GM12878 (cell line): Measurements from ENCODE around the gene ECT2. TPM values are rescaled to one million over a fixed set of nuclear protein-coding genes. Genes with fewer than 3 reads are reported as not detected.
A peak's percentile ranks its signal among the peaks of the same experiment; 100 is the strongest.

Experiments
- ATAC-seq: fragments of 200-7000 bp; cut with Tn5 transposase; 3 replicates; pipeline ENCODE4 v1.9.1; 2020; ENCODE audit warnings: mild to moderate bottlenecking, moderate library complexity
- BruUV-seq: library from RNA; stranded (reverse); fragments of 400-500 nt; replicated peaks from 2 replicates; lab custom pipeline; 2021; lab: Mats Ljungman, UMichigan
- CTCF ChIA-PET: fragments of 300-600 bp; sonication (Branson Sonifier 250); formaldehyde crosslinking; extraction: SDS; loops from one replicate; lab custom pipeline; 2021; ENCODE audit warnings: inconsistent platforms; lab: Yijun Ruan, JAX
- POLR2A ChIA-PET: fragments of 350-600 bp; formaldehyde crosslinking; extraction: SDS; loops from one replicate; lab custom pipeline; 2021; ENCODE audit warnings: inconsistent platforms; lab: Charles Lee
- RAD21 ChIA-PET: fragments of 300-600 bp; sonication (Branson Sonifier 250); formaldehyde crosslinking; loops from one replicate; lab custom pipeline; 2023; ENCODE audit warnings: antibody characterized with exemption; ENCODE audit not compliant: unreplicated experiment; lab: Charles Lee
- SMC1A ChIA-PET: fragments of 300-600 bp; sonication (Branson Sonifier 250); formaldehyde crosslinking; loops from one replicate; lab custom pipeline; 2023; ENCODE audit not compliant: unreplicated experiment, uncharacterized antibody; lab: Charles Lee
- DNase-seq: peaks from one replicate; pipeline ENCODE4 v3.0.0-alpha.2; 2011; ENCODE audit warnings: low read depth, low spot score
- FAIRE-seq: peaks from 3 replicates; lab custom pipeline; 2011; peaks lifted over from hg19 to GRCh38; lab: Jason Lieb, UNC
- H2AFZ ChIP-seq: 2 replicates; pipeline ENCODE4 v1.6.0; 2011; ENCODE audit warnings: low read depth, low read length, control low read depth; ENCODE audit not compliant: control insufficient read depth
- H3K27ac ChIP-seq: 2 replicates; pipeline ENCODE4 v1.5.1; 2011; ENCODE audit warnings: control low read depth; ENCODE audit not compliant: control insufficient read depth, insufficient read depth
- H3K27me3 ChIP-seq, 2 experiments: replicated peaks in 1 of 2; 2 replicates each; pipeline versions ENCODE4 v1.6.0 to v1.6.1; 2011; ENCODE audit warnings: low read length in 1 of 2; ENCODE audit not compliant: control insufficient read depth in 2 of 2, insufficient read depth in 2 of 2
- H3K36me3 ChIP-seq, 2 experiments: 2 replicates each; pipeline ENCODE4 v1.5.1; 2011; ENCODE audit warnings: low read length in 1 of 2; ENCODE audit not compliant: control insufficient read depth in 2 of 2, insufficient read depth in 2 of 2
- H3K4me1 ChIP-seq: 2 replicates; pipeline ENCODE4 v1.6.1; 2011; ENCODE audit warnings: mild to moderate bottlenecking, low read length, moderate library complexity, mixed read lengths; ENCODE audit not compliant: control insufficient read depth, insufficient read depth
- H3K4me2 ChIP-seq: 2 replicates; pipeline ENCODE4 v1.6.0; 2011; ENCODE audit warnings: control low read depth; ENCODE audit not compliant: control insufficient read depth, insufficient read depth
- H3K4me3 ChIP-seq: fragments of 200-600 bp; sonication (generic); 2 replicates; pipeline ENCODE4 v1.5.1; 2016
- H3K79me2 ChIP-seq: 2 replicates; pipeline ENCODE4 v1.6.0; 2011; ENCODE audit warnings: low read length; ENCODE audit not compliant: control insufficient read depth, insufficient read depth
- H3K9ac ChIP-seq: 2 replicates; pipeline ENCODE4 v1.8.0; 2011; ENCODE audit warnings: low read length, control low read depth, mixed read lengths; ENCODE audit not compliant: control insufficient read depth, insufficient read depth
- H3K9me3 ChIP-seq: replicated peaks from 3 replicates; pipeline ENCODE4 v1.5.1; 2011; ENCODE audit warnings: mild to moderate bottlenecking, low read length; ENCODE audit not compliant: control insufficient read depth, insufficient read depth
- H4K20me1 ChIP-seq: 2 replicates; pipeline ENCODE4 v1.6.0; 2011; ENCODE audit not compliant: control insufficient read depth, insufficient read depth
- CEBPB ChIP-seq, 2 experiments: fragments of 150-350 bp in 1 of 2; IDR thresholded peaks; 2 replicates each; pipeline ENCODE4 v1.6.1; 2012 to 2014; ENCODE audit warnings: low read depth in 2 of 2, low read length in 2 of 2, borderline replicate concordance in 1 of 2, inconsistent platforms in 1 of 2
- NFYB ChIP-seq: IDR thresholded peaks from 2 replicates; pipeline ENCODE4 v1.6.1; 2011; ENCODE audit warnings: low read depth, mild to moderate bottlenecking, low read length, improper control_type of control experiment, moderate library complexity; ENCODE audit not compliant: insufficient read depth
- ZBTB4 ChIP-seq: fragments of 450-650 bp; formaldehyde crosslinking; IDR thresholded peaks from 2 replicates; pipeline ENCODE4 v1.4.0; 2022; ENCODE audit warnings: mild to moderate bottlenecking, moderate library complexity
- ZSCAN29 ChIP-seq: fragments of 450-650 bp; IDR thresholded peaks from 2 replicates; pipeline ENCODE4 v1.6.1; 2017; ENCODE audit warnings: mild to moderate bottlenecking, moderate library complexity
- WGBS: methylation state at CpG from one replicate; pipeline ENCODE4 v1.1.6; 2016; ENCODE audit warnings: low lambda C conversion rate; ENCODE audit not compliant: insufficient replicate concordance, insufficient coverage; ENCODE audit errors: missing lambda C conversion rate; 5-methylcytosine and 5-hydroxymethylcytosine counted together
- in situ Hi-C: fragments of 300-500 bp; cut with MboI; formaldehyde crosslinking; loops from 9 replicates; pipeline ENCODE4 v1.14.3; 2018; ENCODE audit warnings: mixed read lengths
- intact Hi-C: fragments of 100-400 bp; cut with micrococcal nuclease; formaldehyde crosslinking; loops from one replicate; pipeline ENCODE4 v1.14.2; 2022; ENCODE audit not compliant: unreplicated experiment
- polyA plus RNA-seq, 11 experiments: library from polyadenylated mRNA; depleted of rRNA in 4 of 11; unstranded in 6 of 11; stranded (reverse) in 5 of 11; fragments of >200 nt; fragmentation: Nextera tagmentation in 4 of 11; fragmentation: Illumina TruSeq in 1 of 11; extraction: Ambion mirVana in 4 of 11; extraction: Trizol in 1 of 11; gene quantifications; 1 replicate in 1 of 11; 2 replicates in 10 of 11; pipeline versions ENCODE4 v1.2.1 to v1.2.3, GENCODE V29; 2011 to 2016; ENCODE audit warnings: inconsistent platforms in 2 of 11, missing spikeins in 2 of 11, low read depth in 1 of 11
- total RNA-seq, 4 experiments: library from RNA; depleted of rRNA in 3 of 4; stranded (reverse); fragments of >200 nt in 3 of 4; fragmentation: Illumina TruSeq in 1 of 4; extraction: Trizol in 1 of 4; gene quantifications; 2 replicates each; pipeline versions ENCODE4 v1.2.1 to v1.2.3, GENCODE V29; 2013 to 2021
- TF ChIP-seq, protein P1 (sequence below): fragments of 450-650 bp; formaldehyde crosslinking; IDR thresholded peaks from 2 replicates; pipeline ENCODE4 v1.5.0; 2022; ENCODE audit warnings: mild to moderate bottlenecking, missing genetic modification characterization

Gene ECT2
- total and polyA plus RNA-seq, 10 of the 15 experiments (the other 5 are each of a cell fraction or from before 2014, with no cell fraction given): 21.5 to 47.8 (median 38.2) TPM

DNA sequence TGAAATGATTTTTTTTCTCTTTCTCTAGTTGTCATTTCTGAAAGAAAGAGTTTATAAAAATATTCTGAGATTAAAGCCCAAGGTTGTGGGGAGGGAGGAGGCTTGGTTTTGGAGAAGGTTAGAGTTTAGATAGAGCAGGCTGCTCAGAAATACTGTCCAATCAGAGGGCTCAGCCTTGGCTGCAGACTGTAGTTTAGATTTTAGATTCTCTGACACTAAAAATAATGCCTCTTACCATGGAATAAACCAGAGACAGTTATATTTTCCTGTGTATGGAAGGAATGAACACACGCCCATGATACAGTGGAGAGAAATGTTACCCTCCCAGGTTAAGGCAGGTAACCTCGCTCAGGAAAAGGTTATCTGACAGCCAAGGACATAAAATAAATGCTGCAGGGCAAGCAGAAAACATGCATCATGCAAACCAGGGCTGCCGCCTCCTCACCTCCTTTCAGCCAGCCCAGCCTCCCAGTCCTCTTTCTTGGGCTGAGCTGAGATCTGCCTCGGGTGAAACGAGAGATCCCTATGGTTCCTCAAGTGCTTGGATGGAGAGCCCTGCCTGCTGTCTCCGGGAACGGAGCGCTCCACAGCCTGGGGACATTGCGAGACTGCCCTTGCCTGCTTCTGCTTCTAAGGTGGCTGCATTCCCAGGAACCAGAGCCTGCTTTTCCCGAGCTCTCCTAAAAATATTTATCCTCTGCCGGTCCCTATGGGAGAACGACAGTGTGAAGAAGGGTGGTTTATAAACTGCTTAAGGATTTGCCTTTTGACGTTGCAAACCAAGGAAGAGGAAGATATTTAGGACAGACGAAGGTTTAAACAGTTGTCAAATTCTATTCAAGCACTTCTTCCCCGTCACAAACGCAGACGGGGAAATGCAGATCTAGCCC is 40.5 kb upstream of the ECT2 start:
- CTCF ChIA-PET: interaction anchor here (0.6 to 3.5 kb wide), 17 partner anchors 8 to 378 kb away, joined by 3 to 53 read pairs (median 4); partner anchors contain the start of gene ECT2
- H3K4me1 ChIP-seq: no peaks in the 10 kb centered on the region; the same call in 1 of the 2 replicates
- H3K4me3 ChIP-seq: peak overlapping the region; percentile 67
- ATAC-seq: peak; percentile 34
- no TSS peak for BruUV-seq
- H2AFZ ChIP-seq: peak overlapping the region; percentile 88
- H3K27me3 ChIP-seq: no peaks in the 10 kb centered on the region
- no peak for FAIRE-seq
- peak overlapping the region; percentile 64; the same call in 1 of the 2 replicates for H3K9ac ChIP-seq
- no peaks in the 10 kb centered on the region for H3K9me3 ChIP-seq
- RAD21 ChIA-PET: interaction anchor here (1.0 to 3.2 kb wide), 5 partner anchors 18 to 61 kb away, joined by 3 to 18 read pairs (median 4); no protein-coding TSS in a partner anchor
- SMC1A ChIA-PET: interaction anchor here (1.2 to 1.9 kb wide), 4 partner anchors 8 to 37 kb away, joined by 3 to 13 read pairs (median 6); no protein-coding TSS in a partner anchor
- DNase-seq: no peak
- in situ Hi-C loops (no loop called here), intact Hi-C loops (no loop called here)
- peak overlapping the region; percentile 96 for H3K4me2 ChIP-seq
- WGBS: 6% methylated on average over 17 of the region's 17 CpGs
- TF ChIP-seq ZSCAN29 (no peak), ZBTB4 (CRISPR knock-in tag) (no peak), CEBPB (IDR thresholded peaks at IDR 0.05; ENCODE audit: borderline replicate concordance in 1 of 2, low read depth in 2 of 2, low read length in 2 of 2) (no peak), NFYB (peak; percentile 79)
- TF ChIP-seq, protein P1, sequence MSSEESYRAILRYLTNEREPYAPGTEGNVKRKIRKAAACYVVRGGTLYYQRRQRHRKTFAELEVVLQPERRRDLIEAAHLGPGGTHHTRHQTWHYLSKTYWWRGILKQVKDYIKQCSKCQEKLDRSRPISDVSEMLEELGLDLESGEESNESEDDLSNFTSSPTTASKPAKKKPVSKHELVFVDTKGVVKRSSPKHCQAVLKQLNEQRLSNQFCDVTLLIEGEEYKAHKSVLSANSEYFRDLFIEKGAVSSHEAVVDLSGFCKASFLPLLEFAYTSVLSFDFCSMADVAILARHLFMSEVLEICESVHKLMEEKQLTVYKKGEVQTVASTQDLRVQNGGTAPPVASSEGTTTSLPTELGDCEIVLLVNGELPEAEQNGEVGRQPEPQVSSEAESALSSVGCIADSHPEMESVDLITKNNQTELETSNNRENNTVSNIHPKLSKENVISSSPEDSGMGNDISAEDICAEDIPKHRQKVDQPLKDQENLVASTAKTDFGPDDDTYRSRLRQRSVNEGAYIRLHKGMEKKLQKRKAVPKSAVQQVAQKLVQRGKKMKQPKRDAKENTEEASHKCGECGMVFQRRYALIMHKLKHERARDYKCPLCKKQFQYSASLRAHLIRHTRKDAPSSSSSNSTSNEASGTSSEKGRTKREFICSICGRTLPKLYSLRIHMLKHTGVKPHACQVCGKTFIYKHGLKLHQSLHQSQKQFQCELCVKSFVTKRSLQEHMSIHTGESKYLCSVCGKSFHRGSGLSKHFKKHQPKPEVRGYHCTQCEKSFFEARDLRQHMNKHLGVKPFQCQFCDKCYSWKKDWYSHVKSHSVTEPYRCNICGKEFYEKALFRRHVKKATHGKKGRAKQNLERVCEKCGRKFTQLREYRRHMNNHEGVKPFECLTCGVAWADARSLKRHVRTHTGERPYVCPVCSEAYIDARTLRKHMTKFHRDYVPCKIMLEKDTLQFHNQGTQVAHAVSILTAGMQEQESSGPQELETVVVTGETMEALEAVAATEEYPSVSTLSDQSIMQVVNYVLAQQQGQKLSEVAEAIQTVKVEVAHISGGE (CRISPR knock-in tag): no peak
- POLR2A ChIA-PET: interaction anchor here (1.1 to 1.2 kb wide), 3 partner anchors 40 to 45 kb away, joined by 3 to 4 read pairs (median 4); partner anchors contain the start of gene ECT2
- H4K20me1 ChIP-seq: no peaks in the 10 kb centered on the region
- no peak overlapping the region for H3K27ac ChIP-seq
- no peaks in the 10 kb centered on the region for H3K36me3 ChIP-seq
- no peaks in the 10 kb centered on the region; the same call in 1 of the 2 replicates for H3K79me2 ChIP-seq
